Effector memory CD8-positive, alpha-beta T cell (primary cell): ENCODE results near the gene ESPN.

Source experiments
- ATAC-seq: fragments of 150-1000 bp; cut with Tn5 transposase; replicated peaks from 2 replicates; pipeline ENCODE4 v1.10.0; 2021; ENCODE audit warnings: mild to moderate bottlenecking, moderate library complexity
- DNase-seq, 3 experiments: peaks; one replicate each; pipeline ENCODE4 v3.0.0; 2021
- H3K27ac Mint-ChIP-seq, 2 donors: one replicate each; pipeline ENCODE4 v1.8.0; 2022; ENCODE audit warnings: mild to moderate bottlenecking in 2 of 2, mixed read lengths in 2 of 2, moderate library complexity in 2 of 2
- H3K27me3 Mint-ChIP-seq, 2 donors: one replicate each; pipeline ENCODE4 v1.8.0; 2022; ENCODE audit warnings: mixed read lengths in 2 of 2
- H3K36me3 Mint-ChIP-seq: one replicate; pipeline ENCODE4 v1.8.0; 2022; ENCODE audit warnings: mild to moderate bottlenecking, moderate library complexity, mixed read lengths; ENCODE audit not compliant: insufficient read depth
- H3K4me1 Mint-ChIP-seq, 2 donors: one replicate each; pipeline ENCODE4 v1.8.0; 2022; ENCODE audit warnings: low read depth in 2 of 2, mixed read lengths in 2 of 2
- H3K4me3 Mint-ChIP-seq, 2 donors: one replicate each; pipeline ENCODE4 v1.8.0; 2022; ENCODE audit warnings: mild to moderate bottlenecking in 2 of 2, mixed read lengths in 2 of 2, moderate library complexity in 2 of 2
- H3K9me3 Mint-ChIP-seq, 2 donors: one replicate each; pipeline ENCODE4 v1.8.0; 2022; ENCODE audit warnings: mixed read lengths in 2 of 2

ESPN gene

DNA sequence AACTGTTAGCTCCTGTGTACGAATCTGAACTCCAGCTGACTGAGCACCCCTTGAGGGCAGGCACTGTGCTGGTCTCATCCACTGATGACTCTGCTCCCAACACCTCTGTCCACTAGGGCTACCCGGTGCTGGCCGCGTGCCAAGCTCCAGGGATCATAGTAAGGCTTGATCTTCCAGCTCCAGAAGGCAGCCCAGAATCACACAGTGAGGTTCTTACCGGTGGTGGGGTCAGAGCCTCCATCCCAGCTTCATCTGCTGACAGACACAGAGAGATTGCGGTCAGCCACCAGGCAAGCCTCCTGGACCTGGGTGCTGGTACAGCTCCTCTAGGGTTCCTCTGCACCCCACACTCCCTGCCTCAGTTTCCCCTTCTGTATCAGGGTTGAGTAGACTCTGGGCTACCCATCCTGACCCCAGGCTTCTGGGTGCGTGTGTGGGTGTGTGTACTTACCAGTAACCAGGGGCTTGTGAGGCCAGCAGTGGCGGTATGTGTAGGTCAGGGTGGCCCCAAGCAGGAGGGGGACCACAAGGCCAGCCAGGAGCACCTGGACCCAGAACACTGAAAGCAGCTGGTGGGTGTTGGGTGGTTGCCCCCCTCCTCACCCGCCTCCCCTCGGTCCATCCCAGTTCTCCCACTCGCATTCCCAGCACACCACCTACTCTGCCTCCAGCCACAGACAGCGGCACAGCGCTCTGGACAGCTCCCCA lies 38.0 kb downstream of the ESPN start:
- H3K27ac Mint-ChIP-seq, result peak overlapping the region; percentile 86 to 99
- H3K9me3 Mint-ChIP-seq, result no peaks in the 10 kb centered on the region
- DNase-seq (no peak), ATAC-seq (no peak)
- H3K27me3 Mint-ChIP-seq, result peaks cover 9 to 15% of the 10 kb centered on the region in 2 donors
- peaks cover 19 to 37% of the 10 kb centered on the region in 2 donors for H3K4me1 Mint-ChIP-seq
- peak overlapping the region in 1 of 2 donors; percentile 78 for H3K4me3 Mint-ChIP-seq
- H3K36me3 Mint-ChIP-seq, result peaks cover 67% of the 10 kb centered on the region

DNA sequence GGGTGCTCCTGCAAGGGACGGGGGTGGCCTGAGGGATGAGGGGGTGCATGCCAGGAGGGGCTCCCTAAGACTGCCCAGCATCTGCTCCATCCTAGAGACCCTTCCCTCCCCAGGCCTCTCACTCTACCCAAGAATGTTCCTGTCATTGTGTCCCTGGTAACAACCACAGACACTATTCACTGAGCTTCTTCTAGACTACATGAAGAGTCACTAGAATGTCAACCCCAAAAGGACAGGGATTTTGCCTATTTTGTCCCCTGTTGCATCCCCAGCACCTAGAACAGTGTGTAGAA lies 38.5 kb downstream of the ESPN start:
- no peak for ATAC-seq
- H3K4me3 Mint-ChIP-seq, result peak overlapping the region in 1 of 2 donors; percentile 78

DNA sequence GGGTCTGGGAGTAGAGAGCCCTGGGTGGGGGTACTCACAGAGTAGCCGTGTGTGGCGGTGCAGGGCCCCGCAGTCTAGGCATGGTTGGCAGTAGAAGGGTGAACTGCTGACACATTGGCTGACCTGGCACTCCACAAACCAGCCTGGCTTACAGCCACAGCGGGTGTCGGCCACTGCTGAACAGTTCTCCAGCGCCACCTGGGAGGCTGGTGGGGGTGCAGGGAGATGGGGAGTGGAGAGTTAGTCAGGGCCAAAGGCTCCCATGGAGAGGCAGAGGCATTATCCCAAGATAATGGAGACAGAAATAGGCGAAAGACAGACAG lies 39.9 kb downstream of the ESPN start:
- H3K4me3 Mint-ChIP-seq, result peak overlapping the region; percentile 83 to 86
- H3K9me3 Mint-ChIP-seq, result no peaks in the 10 kb centered on the region
- peaks cover 9 to 11% of the 10 kb centered on the region in 2 donors for H3K27me3 Mint-ChIP-seq
- peaks cover 16 to 35% of the 10 kb centered on the region in 2 donors for H3K4me1 Mint-ChIP-seq
- H3K36me3 Mint-ChIP-seq, result peaks cover 58% of the 10 kb centered on the region
- DNase-seq (no peak), ATAC-seq (no peak)
- H3K27ac Mint-ChIP-seq, result peak overlapping the region; percentile 89 to 97

More for the DNA sequence above, 38.5 kb downstream of the ESPN start:
- peaks cover 19 to 37% of the 10 kb centered on the region in 2 donors for H3K4me1 Mint-ChIP-seq
- no peak for DNase-seq
- peaks cover 9 to 15% of the 10 kb centered on the region in 2 donors for H3K27me3 Mint-ChIP-seq
- no peaks in the 10 kb centered on the region for H3K9me3 Mint-ChIP-seq
- peaks cover 67% of the 10 kb centered on the region for H3K36me3 Mint-ChIP-seq
- peak overlapping the region in 1 of 2 donors; percentile 99 for H3K27ac Mint-ChIP-seq

DNA sequence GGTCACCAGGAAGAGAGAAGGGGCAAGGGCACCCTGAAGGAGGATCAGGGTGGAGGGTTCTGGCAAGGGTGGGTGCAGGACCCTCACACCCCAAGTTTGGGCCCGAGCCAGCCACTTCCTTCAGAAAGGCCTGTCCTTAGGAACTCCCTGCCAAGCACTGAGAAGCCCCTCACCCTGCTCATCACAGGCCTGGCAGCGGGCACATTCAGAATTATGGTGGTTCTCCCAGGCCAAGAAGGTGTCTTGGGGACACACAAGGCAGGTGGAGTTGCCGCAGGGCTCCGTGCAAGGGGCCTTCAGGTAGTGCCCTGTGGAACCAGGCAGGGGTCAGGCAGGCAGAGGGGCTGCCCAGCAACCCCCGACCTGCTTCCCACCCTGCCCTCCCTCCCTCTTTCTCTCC lies 40.3 kb downstream of the ESPN start:
- peaks cover 56% of the 10 kb centered on the region for H3K36me3 Mint-ChIP-seq
- H3K4me3 Mint-ChIP-seq, result peak overlapping the region; percentile 83 to 86
- ATAC-seq, result no peak
- DNase-seq, result no peak
- H3K9me3 Mint-ChIP-seq, result no peaks in the 10 kb centered on the region
- peaks cover 9% of the 10 kb centered on the region in 2 donors for H3K27me3 Mint-ChIP-seq
- peak overlapping the region; percentile 89 to 97 for H3K27ac Mint-ChIP-seq
- H3K4me1 Mint-ChIP-seq, result peaks cover 14 to 32% of the 10 kb centered on the region in 2 donors

DNA sequence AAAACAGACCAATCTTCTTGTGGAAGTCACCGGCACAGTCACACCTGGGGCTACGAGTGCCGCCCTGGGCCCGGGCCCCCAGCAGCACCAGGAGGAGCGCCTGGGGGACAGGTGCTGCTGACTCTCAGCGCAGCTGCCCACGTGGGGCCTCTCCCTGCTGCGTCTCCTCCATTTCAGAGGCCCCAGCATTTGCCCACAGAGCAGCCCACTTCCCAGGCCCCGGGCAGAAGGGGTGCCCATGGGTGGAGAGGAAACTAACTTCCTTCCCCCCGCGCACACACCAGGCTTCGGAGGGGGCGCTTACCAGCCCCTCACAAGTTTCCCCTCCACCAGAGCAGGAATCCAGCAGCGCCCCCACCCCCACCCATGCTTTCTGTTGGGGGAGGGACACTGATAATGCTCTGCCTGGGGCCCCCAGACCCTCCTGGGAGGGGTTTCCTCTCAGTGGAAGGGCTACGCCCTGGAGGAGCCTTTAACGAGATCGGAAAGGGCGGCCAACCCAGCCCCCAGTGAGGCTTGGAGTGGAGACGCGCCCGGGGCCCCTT lies 41.0 kb downstream of the ESPN start:
- Mint-ChIP-seq H3K4me3 (peak overlapping the region; percentile 83 to 86), H3K9me3 (no peaks in the 10 kb centered on the region), H3K36me3 (peaks cover 50% of the 10 kb centered on the region), H3K27me3 (peaks cover 9% of the 10 kb centered on the region in 2 donors), H3K4me1 (peaks cover 14 to 28% of the 10 kb centered on the region in 2 donors), H3K27ac (peak overlapping the region; percentile 89 to 97)
- ATAC-seq (peak; percentile 49), DNase-seq (peak in 2 of 3 experiments; percentile 39 to 47)

DNA sequence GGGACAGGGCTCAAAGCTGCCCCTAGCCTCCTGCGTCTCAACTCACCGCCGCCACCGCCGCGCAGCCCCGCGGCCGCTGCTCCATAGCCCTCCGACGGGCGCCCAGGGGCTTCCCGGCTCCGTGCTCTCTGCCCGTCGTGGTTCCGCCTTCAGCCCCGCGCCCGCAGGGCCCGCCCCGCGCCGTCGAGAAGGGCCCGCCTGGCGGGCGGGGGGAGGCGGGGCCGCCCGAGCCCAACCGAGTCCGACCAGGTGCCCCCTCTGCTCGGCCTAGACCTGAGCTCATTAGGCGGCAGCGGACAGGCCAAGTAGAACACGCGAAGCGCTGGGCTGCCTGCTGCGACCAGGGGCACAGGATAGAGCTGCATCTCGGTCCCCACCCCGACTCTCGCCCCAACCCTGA lies 41.4 kb downstream of the ESPN start, which contains the start of gene TNFRSF25:
TNFRSF25 (minus strand) TSS at position 151 of the 400 bp plus-strand sequence; CDS start at position 85, 66 bp downstream.
- ATAC-seq (peak; percentile 75), DNase-seq (peak; percentile 40 to 63 (median 52))
- Mint-ChIP-seq H3K9me3 (no peaks in the 10 kb centered on the region), H3K4me1 (peaks cover 14 to 24% of the 10 kb centered on the region in 2 donors), H3K27me3 (peaks cover 9% of the 10 kb centered on the region in 2 donors), H3K4me3 (peak within 1 kb of the TSS; percentile 83 to 86), H3K36me3 (peaks cover 45% of the 10 kb centered on the region), H3K27ac (peak within 1 kb of the TSS; percentile 89 to 97)

DNA sequence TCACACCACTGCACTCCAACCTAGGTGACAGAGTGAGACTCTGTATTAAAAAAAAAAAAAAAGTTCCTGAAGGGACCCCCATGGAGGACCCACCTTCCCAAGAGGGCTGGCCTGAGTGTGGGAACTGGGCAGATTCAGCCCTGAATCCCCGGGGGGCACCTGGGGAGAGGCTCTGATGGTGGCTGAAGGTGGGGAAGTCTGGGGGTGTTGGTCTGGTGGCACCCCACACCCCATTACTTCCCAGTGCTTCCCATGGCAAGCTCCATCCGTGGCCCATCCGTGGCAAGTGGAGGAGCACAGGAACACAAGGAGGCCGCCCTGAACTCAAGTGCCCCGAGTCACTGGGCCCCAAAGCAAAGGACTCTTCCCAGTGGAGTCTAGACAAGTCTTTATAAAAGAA lies 42.2 kb downstream of the ESPN start:
- Mint-ChIP-seq H3K9me3 (no peaks in the 10 kb centered on the region), H3K27me3 (peaks cover 9% of the 10 kb centered on the region in 2 donors), H3K27ac (peak overlapping the region in 1 of 2 donors; percentile 97), H3K4me3 (peak overlapping the region; percentile 83 to 86), H3K4me1 (peaks cover 14 to 22% of the 10 kb centered on the region in 2 donors), H3K36me3 (peaks cover 37% of the 10 kb centered on the region)
- DNase-seq (no peak), ATAC-seq (no peak)

DNA sequence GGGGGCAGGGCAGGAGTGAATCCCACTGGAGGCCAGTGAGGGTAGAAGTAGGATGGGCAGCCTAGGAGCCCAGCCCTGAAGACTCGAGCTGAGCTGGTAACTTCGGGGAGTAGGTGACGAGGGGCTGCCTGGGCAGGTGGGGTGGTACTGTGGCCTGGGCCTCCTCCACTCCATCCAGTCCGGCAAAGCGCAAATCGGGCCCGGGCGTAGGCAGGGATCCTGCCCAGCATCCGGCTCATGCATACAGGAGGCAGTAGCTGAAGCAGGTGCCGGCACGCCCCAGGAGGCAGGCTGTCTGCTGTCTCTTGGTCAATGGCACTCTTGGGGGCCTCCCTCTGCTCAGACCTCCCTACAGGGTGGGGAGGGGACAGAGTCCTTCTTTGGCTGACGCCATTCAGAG lies 42.6 kb downstream of the ESPN start:
- peaks cover 9% of the 10 kb centered on the region in 2 donors for H3K27me3 Mint-ChIP-seq
- no peak for DNase-seq
- H3K9me3 Mint-ChIP-seq, result no peaks in the 10 kb centered on the region
- no peak for ATAC-seq
- peak overlapping the region in 1 of 2 donors; percentile 97 for H3K27ac Mint-ChIP-seq
- peaks cover 13 to 21% of the 10 kb centered on the region in 2 donors for H3K4me1 Mint-ChIP-seq
- peaks cover 33% of the 10 kb centered on the region for H3K36me3 Mint-ChIP-seq
- H3K4me3 Mint-ChIP-seq, result peak overlapping the region in 1 of 2 donors; percentile 83

DNA sequence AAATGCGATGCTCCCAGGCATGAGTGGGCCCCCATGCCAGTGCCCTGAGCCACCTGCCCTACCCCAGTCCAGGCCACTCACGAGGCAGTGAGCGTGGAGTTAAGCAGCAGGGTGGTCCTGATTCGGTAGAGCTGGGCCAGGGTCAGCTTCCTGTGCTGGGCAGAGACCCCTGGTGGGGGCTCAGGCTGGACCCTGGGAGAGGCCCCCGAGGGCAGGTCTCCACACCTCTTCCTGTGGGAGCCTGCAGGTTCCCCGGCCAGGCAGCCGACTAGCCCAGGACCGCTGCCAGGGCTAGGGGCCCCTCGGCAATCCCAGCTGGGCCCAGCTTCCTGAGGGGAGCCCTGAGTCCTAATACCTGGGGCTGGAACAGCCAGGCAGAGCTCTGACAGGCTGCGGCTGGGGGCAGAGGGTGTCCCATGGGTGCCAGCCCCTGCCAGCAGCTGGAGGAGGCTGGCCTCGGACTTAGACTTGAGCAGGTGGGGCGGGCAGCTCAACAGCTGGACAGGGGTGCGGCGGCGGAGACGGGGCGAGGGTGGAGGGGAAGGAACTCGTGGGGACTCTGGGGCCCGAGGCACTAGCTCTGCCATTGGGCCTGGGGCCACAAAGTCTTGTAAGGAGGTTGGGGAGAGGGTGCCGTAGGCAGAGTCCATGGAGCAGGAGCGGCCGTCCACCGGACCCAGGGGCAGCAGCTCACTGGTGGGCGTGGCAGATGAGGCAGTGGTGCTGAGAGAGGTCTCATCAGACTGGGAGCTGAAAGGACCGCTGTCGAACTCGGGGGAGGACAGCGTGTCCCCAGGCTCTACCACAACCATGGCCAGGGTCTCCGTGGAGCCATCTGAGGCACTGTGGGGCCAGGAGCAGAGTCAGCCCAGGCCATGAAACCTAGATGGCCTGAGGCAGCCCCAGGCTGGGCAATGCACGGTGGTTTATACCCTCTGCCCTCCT lies 43.4 kb downstream of the ESPN start:
- no peak overlapping the region for H3K27ac Mint-ChIP-seq
- DNase-seq (no peak), ATAC-seq (no peak)
- no peaks in the 10 kb centered on the region for H3K9me3 Mint-ChIP-seq
- H3K4me1 Mint-ChIP-seq, result peaks cover 10 to 17% of the 10 kb centered on the region in 2 donors
- peaks cover 9% of the 10 kb centered on the region in 2 donors for H3K27me3 Mint-ChIP-seq
- H3K36me3 Mint-ChIP-seq, result peaks cover 25% of the 10 kb centered on the region
- peak overlapping the region in 1 of 2 donors; percentile 83 for H3K4me3 Mint-ChIP-seq

DNA sequence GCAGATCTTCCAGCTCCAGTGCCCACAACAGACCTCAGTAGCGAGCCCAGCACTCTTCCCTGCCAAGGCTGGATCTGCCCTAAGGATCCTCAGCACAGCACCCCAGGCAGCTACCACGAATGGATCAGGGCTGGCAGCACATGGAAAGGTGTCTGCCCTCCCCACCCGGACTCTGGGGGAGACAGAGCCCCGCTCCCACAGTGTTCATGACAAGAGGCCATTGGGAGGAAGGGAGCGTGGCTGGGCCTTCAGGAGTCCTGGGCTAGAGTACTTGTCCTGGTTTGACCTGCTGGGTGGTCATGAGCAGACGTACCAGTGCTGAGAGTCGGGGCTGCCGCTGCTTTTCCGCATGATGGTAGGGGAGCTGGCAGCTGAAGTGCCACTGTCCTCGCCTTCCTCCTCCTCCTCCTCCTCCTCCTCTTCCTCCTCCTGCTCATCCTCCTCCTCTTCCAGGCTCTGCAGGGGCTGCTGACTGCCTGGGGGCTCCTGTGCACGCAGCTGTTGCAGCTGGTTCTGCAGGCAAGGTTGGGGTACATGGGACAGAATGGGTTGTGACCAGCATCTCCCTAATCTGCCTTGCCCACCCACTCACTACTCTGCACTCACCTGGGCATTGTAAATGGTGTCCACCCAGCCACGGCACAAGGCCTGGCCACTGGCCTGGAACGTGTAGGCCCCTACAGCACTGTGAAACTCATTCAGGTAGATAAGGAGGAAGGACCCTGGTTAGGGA lies 44.3 kb downstream of the ESPN start:
- DNase-seq (no peak), ATAC-seq (no peak)
- no peak overlapping the region for H3K27ac Mint-ChIP-seq
- H3K27me3 Mint-ChIP-seq, result peaks cover 9% of the 10 kb centered on the region in 2 donors
- peak overlapping the region in 1 of 2 donors; percentile 14 for H3K4me3 Mint-ChIP-seq
- H3K36me3 Mint-ChIP-seq, result peaks cover 18% of the 10 kb centered on the region
- H3K4me1 Mint-ChIP-seq, result peaks cover 10 to 14% of the 10 kb centered on the region in 2 donors
- no peaks in the 10 kb centered on the region for H3K9me3 Mint-ChIP-seq

DNA sequence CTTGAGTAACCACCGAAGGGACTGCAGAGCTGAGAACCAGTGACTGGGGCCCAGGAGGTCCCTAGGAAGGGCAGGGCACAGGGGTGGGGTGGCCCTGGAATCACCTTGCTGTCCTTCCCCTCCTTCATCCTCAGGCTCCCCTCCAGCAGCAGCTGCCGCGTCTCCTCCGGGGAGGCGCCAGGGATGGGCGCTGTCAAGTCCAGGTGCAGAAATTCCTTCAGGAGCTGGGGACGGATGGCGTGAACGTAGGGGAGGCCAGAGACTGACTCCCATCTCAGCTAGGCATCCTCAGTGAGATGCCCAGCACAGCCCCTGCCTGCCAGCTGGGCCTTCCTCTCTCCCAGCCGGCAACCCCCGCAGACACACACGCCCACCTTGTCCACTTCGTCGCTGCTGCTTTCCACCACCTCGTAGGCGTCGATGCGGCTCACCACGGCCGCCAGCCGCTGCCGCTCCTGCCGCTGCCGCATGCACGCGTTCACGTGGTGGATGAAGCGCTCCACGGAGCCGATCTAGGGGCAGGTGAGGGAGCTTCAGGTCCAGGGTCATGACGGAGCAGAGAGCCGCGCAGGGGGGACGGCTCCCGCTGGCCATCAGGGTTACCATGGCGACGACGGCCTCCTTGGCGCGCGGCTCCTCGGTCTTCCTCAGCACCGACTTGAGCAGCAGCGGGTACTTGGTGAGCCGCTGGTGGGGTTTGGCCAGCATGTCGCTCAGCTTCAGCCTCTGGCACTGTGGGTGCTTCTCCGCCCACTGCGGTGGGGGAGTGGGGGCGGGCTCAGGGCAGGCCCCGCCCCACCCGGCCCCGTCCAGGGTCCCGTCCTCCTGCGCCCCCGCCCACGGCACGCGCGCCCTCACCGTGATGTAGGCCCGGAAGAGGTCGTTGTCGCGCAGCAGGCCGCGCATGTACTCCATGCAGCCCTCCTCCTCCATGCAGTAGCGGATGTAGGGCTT lies 45.8 kb downstream of the ESPN start:
- DNase-seq (no peak), ATAC-seq (peak; percentile 8)
- Mint-ChIP-seq H3K36me3 (peaks cover 7% of the 10 kb centered on the region), H3K27ac (no peak overlapping the region), H3K9me3 (no peaks in the 10 kb centered on the region), H3K4me3 (no peak overlapping the region), H3K27me3 (peaks cover 0 to 5% of the 10 kb centered on the region in 2 donors), H3K4me1 (peaks cover 2 to 5% of the 10 kb centered on the region in 2 donors)
